PFSK-1 (cell line): ENCODE data around the gene DDX17.

Source experiments
- POLR2AphosphoS5 ChIP-seq: IDR thresholded peaks from 2 replicates; pipeline ENCODE4 v1.6.1; 2012; ENCODE audit warnings: low read depth, mild to moderate bottlenecking, control low read depth, low read length, moderate library complexity
- REST ChIP-seq, 2 experiments: IDR thresholded peaks; 2 replicates each; pipeline versions ENCODE4 v1.6.1 to v1.8.0; 2011 to 2012; ENCODE audit warnings: low read depth in 2 of 2, low read length in 2 of 2, control low read depth in 1 of 2, inconsistent platforms in 1 of 2, mild to moderate bottlenecking in 1 of 2, moderate library complexity in 1 of 2; ENCODE audit not compliant: insufficient read depth in 1 of 2
- SIN3A ChIP-seq: IDR thresholded peaks from 2 replicates; pipeline ENCODE4 v1.6.1; 2012; ENCODE audit warnings: mild to moderate bottlenecking, low read length, moderate library complexity, borderline replicate concordance; ENCODE audit not compliant: insufficient read depth
- TAF1 ChIP-seq: IDR thresholded peaks from 2 replicates; pipeline ENCODE4 v1.6.1; 2012; ENCODE audit warnings: low read length, control low read depth, borderline replicate concordance; ENCODE audit not compliant: insufficient read depth

- TF ChIP-seq SIN3A, result no peak
- TF ChIP-seq REST (IDR thresholded peaks at IDR 0.05; ENCODE audit: insufficient read depth in 1 of 2, low read depth in 2 of 2, low read length in 2 of 2), result no peak
- TF ChIP-seq TAF1, result no peak
- no peak for TF ChIP-seq POLR2AphosphoS5
Measured at GRCh38 chr22:38464992-38465672, 41.0 kb downstream of the DDX17 start.
